ENCODE results near the gene NATD1. TPM values are rescaled to one million over a fixed set of nuclear protein-coding genes. Genes with fewer than 3 reads are reported as not detected.

The NATD1 gene
- total RNA-seq, 1 experiment from 2014 or later: 3.1 TPM

GRCh38 chr17:21300601-21301571 is 47.7 kb upstream of the NATD1 start:
- Histone ChIP-seq H3K27me3 (ENCODE audit: insufficient read depth, low read length) (no peaks in the 10 kb centered on the region), H3K36me3 (ENCODE audit: control insufficient read depth in 1 of 2, insufficient read depth in 2 of 2, low read length in 2 of 2) (peaks cover 15 to 46% of the 10 kb centered on the region in 2 experiments), H3K9me3 (ENCODE audit: control insufficient read depth in 1 of 2, insufficient read depth in 1 of 2, low read depth in 1 of 2, low read length in 2 of 2) (peaks cover 0 to 6% of the 10 kb centered on the region in 2 experiments; a peak in 1 of 4 replicates), H3K4me2 (ENCODE audit: low read length) (no peak overlapping the region), H3K4me1 (ENCODE audit: control insufficient read depth in 1 of 2, insufficient read depth in 2 of 2, low read length in 2 of 2) (no peaks in the 10 kb centered on the region), H3K9me2 (ENCODE audit: insufficient read depth) (no peaks in the 10 kb centered on the region), H3K27ac (ENCODE audit: low read depth, low read length) (no peak overlapping the region), H2AFZ (ENCODE audit: low read depth, low read length, poor library complexity, severe bottlenecking) (no peak overlapping the region), H3K9ac (ENCODE audit: low read length) (no peak overlapping the region), H3K79me2 (ENCODE audit: insufficient read depth, low read length) (peaks cover 39% of the 10 kb centered on the region), H3K4me3 (replicated peaks in 1 of 2; ENCODE audit: low read depth in 1 of 2, low read length in 2 of 2) (no peak overlapping the region), H4K20me1 (ENCODE audit: insufficient read depth) (no peaks in the 10 kb centered on the region)
- intact Hi-C loops (cut with micrococcal nuclease): no loop called here
- ChIA-PET RAD21 (ENCODE audit: low non-redundant PET in 1 of 2, low total read pairs in 2 of 2, uncharacterized antibody in 2 of 2, unreplicated experiment in 2 of 2) (no interaction called here), POLR2A (no interaction called here), CTCF (no interaction called here)
- ATAC-seq (no peak), DNase-seq (ENCODE audit: low read depth, low spot score) (no peak)
- TF ChIP-seq ZBTB33 (IDR thresholded peaks at IDR 0.05; ENCODE audit: extremely low read depth, insufficient replicate concordance, low read length) (no peak), ELF1 (IDR thresholded peaks at IDR 0.05; ENCODE audit: borderline replicate concordance, low read depth) (no peak), EGR1 (IDR thresholded peaks at IDR 0.05; ENCODE audit: low read depth) (no peak), SP1 (IDR thresholded peaks at IDR 0.05; ENCODE audit: low read depth) (no peak), FOSL1 (IDR thresholded peaks at IDR 0.05; ENCODE audit: low read depth) (no peak), ZFX (IDR thresholded peaks at IDR 0.05) (no peak), JUND (IDR thresholded peaks at IDR 0.05) (no peak), TCF7L2 (IDR thresholded peaks at IDR 0.05; ENCODE audit: borderline replicate concordance, extremely low read depth, insufficient read depth, insufficient read length) (no peak), SRF (IDR thresholded peaks at IDR 0.05; ENCODE audit: low read depth) (no peak), CBX3 (IDR thresholded peaks at IDR 0.05; ENCODE audit: low read depth) (no peak), YY1 (IDR thresholded peaks at IDR 0.05; ENCODE audit: extremely low read depth, insufficient replicate concordance, low read depth, low read length) (no peak), ZNF274 (IDR thresholded peaks at IDR 0.05; ENCODE audit: low read depth, low read length) (no peak), REST (IDR thresholded peaks at IDR 0.05; ENCODE audit: low read depth) (no peak), CTCF (IDR thresholded peaks at IDR 0.05 in 2 of 3, conservative IDR thresholded peaks at IDR 0.05 in 1 of 3; ENCODE audit: borderline replicate concordance in 1 of 3, insufficient read depth in 1 of 3, low read depth in 2 of 3, low read length in 2 of 3) (no peak), MAX (IDR thresholded peaks at IDR 0.05) (no peak)
- BruUV-seq (replicated peaks): no TSS peak
